Mucosa of stomach (tissue), 1 donor: ENCODE results near the gene BPIFA2.

Experiments used
- H3K27me3 ChIP-seq: one replicate; pipeline ENCODE4 v1.7.0; 2013; ENCODE audit warnings: mild to moderate bottlenecking, low read length; ENCODE audit not compliant: control insufficient read depth, insufficient read depth
- H3K36me3 ChIP-seq: one replicate; pipeline ENCODE4 v1.7.0; 2013; ENCODE audit warnings: low read length; ENCODE audit not compliant: control insufficient read depth, insufficient read depth
- H3K4me1 ChIP-seq: one replicate; pipeline ENCODE4 v1.7.0; 2013; ENCODE audit warnings: mild to moderate bottlenecking, low read length; ENCODE audit not compliant: control insufficient read depth, insufficient read depth
- H3K4me3 ChIP-seq: one replicate; pipeline ENCODE4 v1.7.0; 2013; ENCODE audit warnings: low read length
- H3K9ac ChIP-seq: one replicate; pipeline ENCODE4 v1.7.0; 2013; ENCODE audit warnings: mild to moderate bottlenecking, low read length, moderate library complexity
- H3K9me3 ChIP-seq: one replicate; pipeline ENCODE4 v1.7.0; 2013; ENCODE audit warnings: mild to moderate bottlenecking, low read length, moderate library complexity; ENCODE audit not compliant: control insufficient read depth
- donor health status: Pancreatic carcinoma.

The BPIFA2 gene

DNA sequence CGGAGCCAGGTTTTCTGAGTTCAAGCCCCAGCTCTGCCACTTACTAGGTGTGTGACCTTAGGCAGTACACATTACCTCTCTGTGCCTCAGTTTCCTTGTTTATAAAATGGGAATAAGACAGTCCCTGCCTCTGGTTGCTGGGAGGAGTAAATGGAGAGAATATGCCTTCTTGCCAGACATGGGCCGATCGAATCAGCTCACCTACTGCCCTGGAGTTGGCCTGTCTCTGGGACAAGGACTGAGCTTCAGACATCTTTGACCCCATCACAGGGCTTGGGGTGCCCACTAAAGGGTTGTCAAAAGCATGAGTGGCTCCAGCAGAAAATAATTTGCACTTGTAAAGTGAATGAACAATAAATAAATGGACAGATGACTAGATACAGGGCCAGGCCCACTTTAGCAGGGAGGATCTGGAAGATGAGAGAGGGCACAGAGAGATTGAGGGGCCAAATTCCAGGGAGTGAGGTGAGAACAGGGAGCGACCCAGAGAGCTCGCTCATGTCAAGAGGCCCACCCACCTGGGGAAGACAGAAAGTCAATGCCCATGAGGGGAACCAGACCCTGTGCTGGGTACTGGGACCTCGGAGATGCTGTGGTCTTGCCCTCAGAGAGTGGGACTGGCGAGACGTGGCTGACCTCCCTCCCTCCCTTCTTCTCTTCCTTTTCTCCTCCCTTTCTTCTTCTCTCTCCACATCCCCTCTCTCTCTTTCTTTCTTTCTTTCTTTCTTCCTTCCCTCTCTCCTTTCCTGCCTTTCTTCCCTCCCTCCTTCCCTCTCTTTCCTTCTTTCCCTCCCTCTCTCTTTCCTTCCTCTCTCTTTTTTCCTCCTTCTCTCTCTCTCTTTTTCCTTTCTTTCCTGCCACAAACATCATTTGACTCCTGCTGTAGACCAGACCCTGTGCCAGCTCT is 3.9 kb upstream of the BPIFA2 start:
- Histone ChIP-seq H3K9ac (no peak overlapping the region), H3K9me3 (no peaks in the 10 kb centered on the region), H3K27me3 (no peaks in the 10 kb centered on the region), H3K4me3 (no peak overlapping the region), H3K4me1 (no peaks in the 10 kb centered on the region), H3K36me3 (no peaks in the 10 kb centered on the region)

DNA sequence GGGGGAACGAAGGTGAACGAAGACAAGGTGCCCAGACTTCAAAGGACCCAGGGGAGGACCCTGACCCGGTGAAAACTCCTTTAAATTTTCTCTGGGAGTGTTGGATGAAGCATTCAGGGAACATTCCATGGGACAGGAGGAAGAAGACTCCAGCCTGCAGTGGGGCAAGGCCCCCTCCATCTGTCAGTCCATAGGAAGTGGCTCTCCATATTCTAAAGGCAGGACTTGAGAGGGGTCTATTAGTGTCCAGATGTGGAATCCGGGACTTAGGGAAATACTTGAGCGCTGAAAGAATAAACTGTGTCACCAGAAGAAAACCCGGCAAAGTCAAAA is 3.2 kb upstream of the BPIFA2 start:
- no peak overlapping the region for H3K4me3 ChIP-seq
- H3K36me3 ChIP-seq = no peaks in the 10 kb centered on the region
- no peaks in the 10 kb centered on the region for H3K27me3 ChIP-seq
- no peak overlapping the region for H3K9ac ChIP-seq
- no peaks in the 10 kb centered on the region for H3K4me1 ChIP-seq
- H3K9me3 ChIP-seq = no peaks in the 10 kb centered on the region

DNA sequence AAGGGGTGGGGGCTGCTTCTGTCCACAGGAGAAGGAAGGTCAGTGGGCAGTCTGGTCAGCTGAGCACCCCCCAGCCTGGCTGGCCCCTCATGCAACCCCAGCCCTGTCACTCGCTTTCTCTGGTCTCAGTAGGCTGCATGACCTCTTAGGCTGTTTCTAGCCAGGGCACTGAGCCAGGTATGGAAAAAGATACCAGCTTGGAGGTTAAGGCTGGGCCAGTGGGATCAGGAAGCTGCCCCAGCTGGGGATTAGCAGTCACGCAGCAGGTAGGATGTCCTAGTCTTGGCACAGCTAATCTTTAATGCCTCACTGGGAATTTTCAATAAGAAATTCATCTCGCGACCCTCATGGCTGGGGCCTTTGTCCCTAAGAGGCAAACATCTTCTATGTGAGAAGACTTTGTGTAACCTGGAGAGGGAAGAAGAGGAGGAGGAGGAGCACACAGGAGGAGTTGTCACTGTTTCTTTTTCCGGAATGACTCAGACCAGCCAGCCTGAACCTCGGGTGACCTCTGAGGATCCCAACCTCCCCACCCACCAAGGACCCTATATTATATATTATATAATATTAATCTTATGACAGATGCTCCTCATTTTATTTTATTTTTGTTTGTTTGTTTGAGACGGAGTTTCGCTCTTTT is 2.4 kb upstream of the BPIFA2 start:
- Histone ChIP-seq H3K27me3 (no peaks in the 10 kb centered on the region), H3K9me3 (no peaks in the 10 kb centered on the region), H3K36me3 (no peaks in the 10 kb centered on the region), H3K4me1 (no peaks in the 10 kb centered on the region), H3K4me3 (no peak overlapping the region), H3K9ac (no peak overlapping the region)

DNA sequence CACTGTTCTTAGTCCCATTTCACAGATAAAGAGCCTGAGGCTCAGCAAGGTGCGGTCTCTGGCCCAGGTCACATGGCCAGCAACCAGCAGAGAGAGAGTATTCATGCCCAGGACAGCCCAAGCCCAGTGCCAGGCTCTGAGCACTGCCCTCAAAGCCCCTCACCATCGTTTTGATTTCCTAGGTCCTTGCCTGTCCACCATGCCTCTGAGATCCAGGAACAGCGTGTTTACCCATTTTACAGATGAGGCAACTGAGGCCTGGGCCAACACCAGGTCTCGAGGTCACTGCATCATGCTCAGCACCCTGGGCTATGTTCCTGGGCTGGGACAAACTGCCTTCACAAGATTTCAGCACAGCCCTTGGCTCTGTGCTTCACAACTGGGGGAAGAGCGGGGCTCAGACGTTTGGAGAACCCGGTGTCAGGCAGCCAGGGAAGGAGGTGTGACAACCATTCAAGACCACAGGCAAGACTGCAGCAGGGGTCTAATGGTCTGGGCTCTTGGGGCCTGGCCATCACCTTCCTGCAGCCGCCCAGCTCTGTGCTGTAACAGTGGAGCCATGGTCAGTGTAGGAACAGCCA is 1.3 kb upstream of the BPIFA2 start:
- Histone ChIP-seq H3K27me3 (no peaks in the 10 kb centered on the region), H3K4me3 (no peak overlapping the region), H3K9ac (no peak overlapping the region), H3K36me3 (no peaks in the 10 kb centered on the region), H3K9me3 (no peaks in the 10 kb centered on the region), H3K4me1 (no peaks in the 10 kb centered on the region)

DNA sequence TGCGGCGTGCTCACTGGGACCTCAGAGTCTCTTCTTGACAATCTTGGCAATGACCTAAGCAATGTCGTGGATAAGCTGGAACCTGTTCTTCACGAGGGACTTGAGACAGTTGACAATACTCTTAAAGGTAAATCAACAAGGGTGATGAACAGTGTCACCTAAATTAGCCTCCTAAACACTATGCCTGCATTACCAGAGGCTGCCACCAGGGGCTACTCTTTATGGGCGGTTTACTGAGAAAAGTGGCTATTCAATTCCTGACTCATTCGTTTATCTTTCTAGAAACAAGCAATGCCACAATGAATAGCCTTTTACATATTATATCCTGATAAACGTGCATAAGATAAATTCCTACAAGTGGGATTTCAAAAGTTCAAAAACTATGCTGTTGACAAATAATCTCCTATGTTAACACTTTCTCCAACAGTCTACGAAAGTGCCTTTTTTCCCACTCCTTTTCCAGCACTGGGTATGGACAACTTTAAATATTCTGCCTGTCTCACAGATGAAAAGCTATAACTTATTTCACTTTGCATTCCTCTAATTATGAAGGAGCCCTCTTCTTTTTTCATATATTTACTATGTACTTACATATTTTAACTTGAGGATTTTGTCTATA is 1.3 kb downstream of the BPIFA2 start:
- no peak overlapping the region for H3K4me3 ChIP-seq
- no peak overlapping the region for H3K9ac ChIP-seq
- H3K27me3 ChIP-seq = no peaks in the 10 kb centered on the region
- H3K9me3 ChIP-seq = no peaks in the 10 kb centered on the region
- no peaks in the 10 kb centered on the region for H3K4me1 ChIP-seq
- H3K36me3 ChIP-seq = no peaks in the 10 kb centered on the region

DNA sequence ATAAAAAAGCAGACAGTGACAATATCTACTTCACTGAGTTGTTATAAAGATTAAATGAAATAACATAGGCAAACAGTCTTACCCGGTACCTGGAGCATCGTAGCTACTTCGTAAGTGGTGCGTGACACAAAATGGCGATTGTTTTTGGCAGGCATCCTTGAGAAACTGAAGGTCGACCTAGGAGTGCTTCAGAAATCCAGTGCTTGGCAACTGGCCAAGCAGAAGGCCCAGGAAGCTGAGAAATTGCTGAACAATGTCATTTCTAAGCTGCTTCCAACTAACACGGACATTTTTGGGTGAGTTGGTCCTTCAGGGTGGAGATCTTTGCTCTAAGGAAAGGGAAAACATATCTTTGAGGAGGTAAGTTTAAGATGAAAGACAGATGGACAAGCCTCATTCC is 4.8 kb downstream of the BPIFA2 start:
- Histone ChIP-seq H3K9ac (no peak overlapping the region), H3K4me1 (no peaks in the 10 kb centered on the region), H3K9me3 (no peaks in the 10 kb centered on the region)

DNA sequence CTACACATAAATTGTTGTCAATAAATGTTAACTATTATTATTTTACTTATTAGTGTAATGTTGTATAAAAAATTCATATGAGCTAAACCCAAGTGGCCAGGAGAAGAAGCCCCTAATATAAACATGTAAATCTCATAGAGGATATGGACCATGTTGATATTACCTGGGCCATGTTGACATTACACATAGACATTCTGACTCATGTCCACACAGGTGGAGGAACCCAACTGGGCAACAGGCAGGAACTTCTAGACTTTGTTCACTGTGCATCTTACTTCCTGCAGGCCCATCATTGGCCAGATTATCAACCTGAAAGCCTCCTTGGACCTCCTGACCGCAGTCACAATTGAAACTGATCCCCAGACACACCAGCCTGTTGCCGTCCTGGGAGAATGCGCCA is 7.2 kb downstream of the BPIFA2 start:
- Histone ChIP-seq H3K36me3 (no peaks in the 10 kb centered on the region), H3K9me3 (no peaks in the 10 kb centered on the region), H3K27me3 (no peaks in the 10 kb centered on the region), H3K4me1 (no peaks in the 10 kb centered on the region), H3K9ac (no peak overlapping the region), H3K4me3 (no peak overlapping the region)

More for the DNA sequence above, 4.8 kb downstream of the BPIFA2 start:
- no peaks in the 10 kb centered on the region for H3K27me3 ChIP-seq
- H3K4me3 ChIP-seq = no peak overlapping the region
- H3K36me3 ChIP-seq = no peaks in the 10 kb centered on the region

DNA sequence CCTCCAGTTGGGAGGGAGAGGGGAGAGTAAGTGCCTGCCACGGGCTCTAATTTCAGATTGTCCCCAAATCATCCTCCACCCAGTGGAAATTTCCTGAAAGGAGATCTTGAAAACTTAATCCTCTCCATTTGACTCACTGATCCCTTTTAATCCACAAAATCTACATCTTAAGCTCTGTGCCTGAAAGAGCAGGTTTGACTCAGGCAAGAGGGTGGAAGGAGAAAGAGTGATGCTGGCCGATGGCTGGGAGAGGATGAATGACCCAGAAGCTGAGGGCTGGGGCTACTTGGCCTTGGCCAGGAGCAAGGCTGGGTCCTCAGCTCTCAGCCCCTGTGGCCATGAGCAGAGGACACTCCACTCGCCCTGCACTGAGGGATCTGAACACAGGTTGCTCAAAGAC is 8.1 kb downstream of the BPIFA2 start:
- Histone ChIP-seq H3K4me3 (no peak overlapping the region), H3K9me3 (no peaks in the 10 kb centered on the region), H3K36me3 (no peaks in the 10 kb centered on the region), H3K9ac (no peak overlapping the region), H3K27me3 (no peaks in the 10 kb centered on the region), H3K4me1 (no peaks in the 10 kb centered on the region)

DNA sequence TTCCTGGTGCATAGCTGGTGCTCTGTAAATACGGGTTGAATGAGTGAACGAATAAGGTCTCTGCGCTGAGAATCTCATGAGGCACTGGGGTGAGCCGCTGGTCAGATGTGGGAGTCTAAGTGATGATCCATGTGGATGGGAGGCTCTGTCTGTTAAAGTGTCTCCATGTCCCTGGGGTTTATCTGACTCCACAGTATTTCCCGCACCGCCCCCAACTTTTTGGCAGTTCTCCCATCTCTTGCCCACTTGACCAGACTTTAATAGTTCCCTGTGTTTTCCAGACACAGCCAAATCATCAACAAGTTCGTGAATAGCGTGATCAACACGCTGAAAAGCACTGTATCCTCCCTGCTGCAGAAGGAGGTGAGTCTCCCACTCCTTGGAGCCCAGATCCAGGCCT is 9.9 kb downstream of the BPIFA2 start:
- Histone ChIP-seq H3K9me3 (no peaks in the 10 kb centered on the region), H3K36me3 (no peaks in the 10 kb centered on the region), H3K27me3 (no peaks in the 10 kb centered on the region), H3K4me1 (no peaks in the 10 kb centered on the region), H3K9ac (no peak overlapping the region), H3K4me3 (no peak overlapping the region)

DNA sequence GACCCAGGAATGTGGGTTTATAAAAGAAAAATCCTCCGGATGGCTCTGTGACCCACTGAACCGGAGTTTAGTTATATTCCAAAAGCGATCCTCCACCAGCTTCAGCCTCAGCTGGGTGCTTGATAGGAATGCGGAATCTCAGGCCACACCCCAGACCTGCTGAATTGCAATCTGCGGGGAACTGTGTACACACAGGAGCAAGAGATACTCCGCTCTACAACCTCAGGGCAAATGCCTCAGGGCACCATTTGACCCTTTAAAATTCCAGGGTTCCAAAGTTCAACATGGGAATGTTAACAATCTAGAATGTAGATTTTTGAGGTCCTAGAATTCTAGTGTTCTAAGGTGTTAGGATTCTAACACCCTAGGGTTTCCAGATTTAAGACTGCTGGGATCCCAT is 10.8 kb downstream of the BPIFA2 start:
- Histone ChIP-seq H3K9me3 (no peaks in the 10 kb centered on the region), H3K36me3 (no peaks in the 10 kb centered on the region), H3K27me3 (no peaks in the 10 kb centered on the region), H3K4me3 (no peak overlapping the region), H3K9ac (no peak overlapping the region), H3K4me1 (no peaks in the 10 kb centered on the region)

DNA sequence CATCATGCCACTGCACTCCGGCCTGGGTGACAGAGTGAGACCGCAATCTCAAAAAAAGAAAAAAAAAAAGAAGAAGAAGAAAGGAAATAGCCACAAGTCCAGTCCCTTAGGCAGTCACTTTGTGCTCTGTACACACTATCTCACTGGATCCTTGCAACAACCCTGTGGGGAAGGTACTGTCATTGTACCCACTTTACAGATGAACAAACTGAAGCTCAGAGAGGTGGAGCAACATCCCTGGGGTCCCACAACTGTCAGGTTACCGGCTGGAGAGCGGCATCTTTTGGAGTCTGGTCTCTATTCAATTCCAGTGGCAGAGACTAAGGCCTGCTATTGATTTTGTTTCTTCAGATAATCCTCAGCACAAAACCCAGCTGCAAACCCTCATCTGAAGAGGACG is 12.2 kb downstream of the BPIFA2 start:
- no peak overlapping the region for H3K4me3 ChIP-seq
- H3K9ac ChIP-seq = no peak overlapping the region
- H3K4me1 ChIP-seq = no peaks in the 10 kb centered on the region
- no peaks in the 10 kb centered on the region for H3K9me3 ChIP-seq
- H3K36me3 ChIP-seq = no peaks in the 10 kb centered on the region
- H3K27me3 ChIP-seq = no peaks in the 10 kb centered on the region

DNA sequence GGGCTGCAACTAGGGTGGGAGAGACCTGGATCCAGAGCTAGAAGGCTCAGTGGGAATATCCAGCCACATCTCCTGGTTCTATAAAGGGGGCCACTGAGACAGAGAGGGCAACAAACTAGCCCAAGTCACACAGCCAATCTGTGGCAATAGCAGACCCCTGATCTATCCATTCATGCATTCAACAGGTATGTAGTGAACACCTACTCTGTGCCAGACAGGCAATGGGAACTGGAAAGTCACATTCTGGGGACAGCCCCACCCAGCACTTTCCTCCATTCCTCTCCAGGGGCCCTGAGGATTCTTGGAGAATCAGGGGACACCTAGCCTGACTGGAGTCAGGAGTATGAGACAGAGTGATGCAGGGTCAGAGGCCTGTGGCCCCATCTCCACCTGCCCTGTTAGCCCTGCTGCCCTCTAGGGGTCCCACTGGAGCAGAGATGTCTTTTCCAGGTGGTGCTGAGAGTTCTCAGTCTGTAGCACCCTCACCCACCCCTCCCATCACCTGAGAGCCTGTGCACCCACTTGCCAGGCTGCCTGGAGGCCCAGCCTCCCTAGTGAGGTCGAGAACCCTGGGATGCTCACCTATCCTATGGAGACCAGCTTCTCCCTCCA is 13.6 kb downstream of the BPIFA2 start:
- Histone ChIP-seq H3K4me1 (no peaks in the 10 kb centered on the region), H3K9ac (no peak overlapping the region), H3K36me3 (no peaks in the 10 kb centered on the region), H3K27me3 (no peaks in the 10 kb centered on the region), H3K9me3 (no peaks in the 10 kb centered on the region), H3K4me3 (no peak overlapping the region)
